ENCODE data around the gene TNFAIP1.

The TNFAIP1 gene

GRCh38 chr17:28344435-28344901, 8.9 kb downstream of the TNFAIP1 start:
- H3F3A ChIP-seq (ENCODE audit: low read depth): no peaks in the 10 kb centered on the region
- H3K4me1 ChIP-seq (ENCODE audit: insufficient read depth, low read length, poor library complexity, severe bottlenecking): no peaks in the 10 kb centered on the region
- H3K79me2 ChIP-seq (ENCODE audit: insufficient read depth, low read length): peaks cover 2% of the 10 kb centered on the region; the same call in 1 of the 2 replicates
- H3K4me2 ChIP-seq (ENCODE audit: low read depth, low read length, poor library complexity, severe bottlenecking): no peak overlapping the region
- H3K27me3 ChIP-seq (ENCODE audit: insufficient read depth, low read length, poor library complexity, severe bottlenecking): no peaks in the 10 kb centered on the region
- no peak overlapping the region for H3K4me3 ChIP-seq (ENCODE audit: low read length, poor library complexity, severe bottlenecking)
- no peak overlapping the region for H3K9ac ChIP-seq (ENCODE audit: low read depth, low read length, poor library complexity, severe bottlenecking)
- H4K20me1 ChIP-seq (ENCODE audit: insufficient read depth, low read length, poor library complexity, severe bottlenecking): no peaks in the 10 kb centered on the region
- no peaks in the 10 kb centered on the region for H3K9me2 ChIP-seq (replicated peaks; ENCODE audit: low read depth, low read length)
- TF ChIP-seq EZH2phosphoT487 (IDR thresholded peaks at IDR 0.05; ENCODE audit: borderline replicate concordance) (no peak), CTCF (conservative IDR thresholded peaks at IDR 0.05; ENCODE audit: low read length) (no peak)
- no peaks in the 10 kb centered on the region for H3K9me3 ChIP-seq (ENCODE audit: insufficient read depth, low read depth, low read length)
- peaks cover 34% of the 10 kb centered on the region; the same call in 1 of the 2 replicates for H3K36me3 ChIP-seq (ENCODE audit: insufficient read depth, low read length)
- no peak overlapping the region for H2AFZ ChIP-seq (ENCODE audit: low read length)

GRCh38 chr17:28345419-28346198, 10.0 kb downstream of the TNFAIP1 start:
- H3K79me2 ChIP-seq (ENCODE audit: insufficient read depth, low read length): no peaks in the 10 kb centered on the region
- no peak overlapping the region for H3K4me2 ChIP-seq (ENCODE audit: low read depth, low read length, poor library complexity, severe bottlenecking)
- no peaks in the 10 kb centered on the region for H3K9me3 ChIP-seq (ENCODE audit: insufficient read depth, low read depth, low read length)
- peaks cover 39% of the 10 kb centered on the region; the same call in 1 of the 2 replicates for H3K36me3 ChIP-seq (ENCODE audit: insufficient read depth, low read length)
- no peaks in the 10 kb centered on the region for H3K9me2 ChIP-seq (replicated peaks; ENCODE audit: low read depth, low read length)
- no peaks in the 10 kb centered on the region for H3F3A ChIP-seq (ENCODE audit: low read depth)
- no peaks in the 10 kb centered on the region for H3K27me3 ChIP-seq (ENCODE audit: insufficient read depth, low read length, poor library complexity, severe bottlenecking)
- no peak overlapping the region for H3K4me3 ChIP-seq (ENCODE audit: low read length, poor library complexity, severe bottlenecking)
- TF ChIP-seq EZH2phosphoT487 (IDR thresholded peaks at IDR 0.05; ENCODE audit: borderline replicate concordance) (no peak), CTCF (conservative IDR thresholded peaks at IDR 0.05; ENCODE audit: low read length) (no peak)
- H3K4me1 ChIP-seq (ENCODE audit: insufficient read depth, low read length, poor library complexity, severe bottlenecking): no peaks in the 10 kb centered on the region
- no peak overlapping the region for H2AFZ ChIP-seq (ENCODE audit: low read length)
- H4K20me1 ChIP-seq (ENCODE audit: insufficient read depth, low read length, poor library complexity, severe bottlenecking): no peaks in the 10 kb centered on the region
- H3K9ac ChIP-seq (ENCODE audit: low read depth, low read length, poor library complexity, severe bottlenecking): no peak overlapping the region

GRCh38 chr17:28346199-28346580, 10.6 kb downstream of the TNFAIP1 start:
- Histone ChIP-seq H2AFZ (ENCODE audit: low read length) (no peak overlapping the region), H3K27me3 (ENCODE audit: insufficient read depth, low read length, poor library complexity, severe bottlenecking) (no peaks in the 10 kb centered on the region), H4K20me1 (ENCODE audit: insufficient read depth, low read length, poor library complexity, severe bottlenecking) (no peaks in the 10 kb centered on the region), H3K9me2 (replicated peaks; ENCODE audit: low read depth, low read length) (no peaks in the 10 kb centered on the region), H3K9ac (ENCODE audit: low read depth, low read length, poor library complexity, severe bottlenecking) (no peak overlapping the region), H3K4me1 (ENCODE audit: insufficient read depth, low read length, poor library complexity, severe bottlenecking) (no peaks in the 10 kb centered on the region), H3K4me2 (ENCODE audit: low read depth, low read length, poor library complexity, severe bottlenecking) (no peak overlapping the region), H3F3A (ENCODE audit: low read depth) (no peaks in the 10 kb centered on the region), H3K36me3 (ENCODE audit: insufficient read depth, low read length) (peaks cover 43% of the 10 kb centered on the region; the same call in 1 of the 2 replicates), H3K9me3 (ENCODE audit: insufficient read depth, low read depth, low read length) (no peaks in the 10 kb centered on the region), H3K79me2 (ENCODE audit: insufficient read depth, low read length) (no peaks in the 10 kb centered on the region), H3K4me3 (ENCODE audit: low read length, poor library complexity, severe bottlenecking) (no peak overlapping the region)
- TF ChIP-seq CTCF (conservative IDR thresholded peaks at IDR 0.05; ENCODE audit: low read length): no peak
- TF ChIP-seq EZH2phosphoT487 (IDR thresholded peaks at IDR 0.05; ENCODE audit: borderline replicate concordance): no peak
